AG20443 (cell line): Measurements from ENCODE around the gene GPHB5.
A peak's percentile ranks its signal among the peaks of the same experiment; 100 is the strongest.
"Not testable (repeated sequence)": the region's sequence is repeated elsewhere in the genome, so short reads cannot be mapped to it uniquely, and the experiment has no call there.

ENCODE experiments used
- DNase-seq: peaks from one replicate; pipeline ENCODE4 v3.0.0; 2012; ENCODE audit warnings: low spot score, mixed read lengths

Gene GPHB5

GRCh38 chr14:63295231-63295685 is 23.5 kb downstream of the GPHB5 start:
- no peak for DNase-seq

GRCh38 chr14:63292805-63293204 is 25.9 kb downstream of the GPHB5 start:
- DNase-seq = no peak

- peak; percentile 52 for DNase-seq
These were observed 27.8 kb downstream of the GPHB5 start for GRCh38 chr14:63290741-63291430.

GRCh38 chr14:63288853-63289252 is 29.9 kb downstream of the GPHB5 start:
- no peak for DNase-seq

- DNase-seq = peak; percentile 61
These were observed 30.9 kb downstream of the GPHB5 start for GRCh38 chr14:63287666-63288483.

GRCh38 chr14:63286071-63286470 is 32.7 kb downstream of the GPHB5 start:
- no peak for DNase-seq

GRCh38 chr14:63283884-63284248 is 34.9 kb downstream of the GPHB5 start:
- DNase-seq = no peak

GRCh38 chr14:63282997-63283883 is 35.5 kb downstream of the GPHB5 start:
- DNase-seq = no peak

GRCh38 chr14:63279933-63280332 is 38.8 kb downstream of the GPHB5 start:
- DNase-seq = not testable (repeated sequence)

GRCh38 chr14:63277591-63278183 is 41.0 kb downstream of the GPHB5 start:
- DNase-seq = no peak

GRCh38 chr14:63276492-63277342 is 42.0 kb downstream of the GPHB5 start:
- DNase-seq = peak; percentile 72

- DNase-seq = no peak
These were observed 42.7 kb downstream of the GPHB5 start for GRCh38 chr14:63276016-63276415.

GRCh38 chr14:63275611-63276010 is 43.1 kb downstream of the GPHB5 start:
- no peak for DNase-seq

GRCh38 chr14:63273717-63274655 is 44.7 kb downstream of the GPHB5 start:
- DNase-seq = peak; percentile 58

GRCh38 chr14:63273129-63273528 is 45.6 kb downstream of the GPHB5 start:
- no peak for DNase-seq

- no peak for DNase-seq
These were observed 49.0 kb downstream of the GPHB5 start for GRCh38 chr14:63269561-63270225.

- no peak for DNase-seq
These were observed 50.0 kb downstream of the GPHB5 start for GRCh38 chr14:63268771-63269170.

- DNase-seq = no peak
These were observed 51.6 kb downstream of the GPHB5 start for GRCh38 chr14:63267171-63267570.

- DNase-seq = no peak
These were observed 52.6 kb downstream of the GPHB5 start for GRCh38 chr14:63266106-63266505.
